RPMI8226 (cell line): ENCODE results near the gene TMEM39A.

Source experiments
- DNase-seq: peaks from one replicate; pipeline ENCODE4 v3.0.0-alpha.2; 2015

The TMEM39A gene

DNA sequence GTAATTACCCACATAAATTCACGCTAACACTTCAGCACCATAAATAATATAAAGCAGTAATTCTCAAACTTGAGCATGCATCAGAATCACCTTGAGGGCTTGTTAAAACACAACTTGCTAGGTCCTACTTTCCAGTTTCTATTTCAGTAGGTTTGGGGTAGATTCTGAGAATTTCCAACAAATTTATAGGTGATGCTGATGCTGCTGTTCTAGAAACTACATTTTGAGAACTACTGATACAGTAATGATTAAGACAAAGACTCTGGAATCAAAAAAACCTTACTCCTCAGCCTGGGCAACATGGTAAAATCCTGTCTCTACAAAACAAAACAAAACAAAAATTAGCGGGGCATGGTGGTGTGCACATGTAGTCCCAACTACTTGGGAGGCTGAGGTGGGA is 18.8 kb downstream of the TMEM39A start:
- no peak for DNase-seq

DNA sequence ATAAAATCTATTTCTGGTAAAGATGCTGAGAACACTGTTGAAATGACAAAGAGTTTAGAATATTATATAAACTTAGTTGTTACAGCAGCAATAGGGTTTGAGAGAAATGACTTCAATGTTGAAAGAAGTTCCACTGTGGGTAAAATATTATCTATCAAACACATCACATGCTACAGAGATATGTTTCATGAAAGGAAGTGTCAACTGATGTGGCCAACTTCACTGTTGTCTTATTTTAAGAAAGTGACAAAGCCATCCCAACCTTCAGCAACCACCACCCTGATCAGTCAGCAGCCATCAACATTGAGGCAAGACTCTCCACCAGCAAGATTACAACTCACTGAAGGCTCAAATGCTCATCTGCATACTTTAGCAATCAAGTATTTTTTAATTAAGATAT is 20.2 kb downstream of the TMEM39A start:
- no peak for DNase-seq

DNA sequence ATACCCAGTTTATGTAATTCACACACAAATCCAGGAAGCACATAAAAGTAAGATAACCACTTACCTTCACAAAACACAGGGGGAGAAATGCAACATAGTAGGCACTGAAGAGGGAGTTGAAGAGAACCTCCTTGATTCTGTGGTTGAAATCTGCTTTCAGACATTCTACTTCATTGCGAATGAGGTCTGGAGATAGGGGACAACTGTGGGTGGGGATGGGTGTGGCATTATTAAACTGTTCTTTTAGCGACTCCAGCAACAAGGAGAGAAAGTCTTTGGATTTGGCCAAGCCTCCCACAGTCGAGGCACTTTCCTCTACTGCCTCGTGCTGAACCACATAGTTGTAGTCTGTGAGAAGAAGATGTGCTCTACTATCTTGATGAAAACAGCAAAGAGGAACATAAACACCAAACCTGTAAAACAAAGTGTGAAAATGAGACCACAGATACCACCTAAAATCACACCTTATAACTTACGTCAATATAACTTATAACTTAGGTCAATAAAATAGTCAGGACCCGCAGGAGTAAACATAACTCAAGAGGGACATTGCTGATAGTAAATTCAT is 25.6 kb downstream of the TMEM39A start:
- DNase-seq = no peak

DNA sequence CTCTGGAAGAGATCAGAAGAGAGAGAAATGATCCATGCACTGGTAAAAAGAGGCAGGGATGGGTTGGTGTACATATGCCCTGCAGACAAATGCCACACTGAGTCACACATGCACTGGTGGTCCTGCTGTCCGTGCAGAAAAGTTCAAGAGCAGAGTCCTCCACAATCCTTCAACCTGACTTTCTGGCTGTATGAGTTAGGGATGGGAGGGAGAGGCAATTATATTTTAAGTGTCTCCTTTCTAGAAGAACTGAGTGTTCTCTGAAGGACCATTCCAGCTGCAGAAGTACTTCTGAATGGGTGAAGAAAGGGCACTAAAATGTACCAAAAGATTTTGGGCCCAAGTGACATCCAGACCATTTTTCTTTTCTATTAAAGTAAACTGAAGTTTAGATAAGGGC is 26.4 kb downstream of the TMEM39A start:
- DNase-seq = no peak

DNA sequence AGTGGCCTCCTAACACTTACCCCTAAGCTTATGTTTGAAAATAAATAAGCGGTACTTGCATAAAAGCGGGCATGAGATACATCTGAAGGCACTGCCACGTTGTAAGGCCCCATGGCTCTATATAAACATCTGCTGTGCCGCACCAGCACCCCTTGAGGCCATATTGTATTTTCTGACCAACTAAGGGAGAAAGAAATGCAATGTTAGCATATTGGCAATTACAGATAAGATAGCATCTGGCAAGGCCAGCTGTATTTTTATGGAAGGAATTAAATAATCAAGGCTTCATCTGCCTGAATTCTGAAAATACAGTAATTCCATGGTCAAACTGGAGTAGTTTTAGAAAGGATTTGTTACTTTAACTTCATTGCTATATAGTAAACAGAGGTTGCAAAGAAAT is 28.7 kb downstream of the TMEM39A start:
- no peak for DNase-seq

DNA sequence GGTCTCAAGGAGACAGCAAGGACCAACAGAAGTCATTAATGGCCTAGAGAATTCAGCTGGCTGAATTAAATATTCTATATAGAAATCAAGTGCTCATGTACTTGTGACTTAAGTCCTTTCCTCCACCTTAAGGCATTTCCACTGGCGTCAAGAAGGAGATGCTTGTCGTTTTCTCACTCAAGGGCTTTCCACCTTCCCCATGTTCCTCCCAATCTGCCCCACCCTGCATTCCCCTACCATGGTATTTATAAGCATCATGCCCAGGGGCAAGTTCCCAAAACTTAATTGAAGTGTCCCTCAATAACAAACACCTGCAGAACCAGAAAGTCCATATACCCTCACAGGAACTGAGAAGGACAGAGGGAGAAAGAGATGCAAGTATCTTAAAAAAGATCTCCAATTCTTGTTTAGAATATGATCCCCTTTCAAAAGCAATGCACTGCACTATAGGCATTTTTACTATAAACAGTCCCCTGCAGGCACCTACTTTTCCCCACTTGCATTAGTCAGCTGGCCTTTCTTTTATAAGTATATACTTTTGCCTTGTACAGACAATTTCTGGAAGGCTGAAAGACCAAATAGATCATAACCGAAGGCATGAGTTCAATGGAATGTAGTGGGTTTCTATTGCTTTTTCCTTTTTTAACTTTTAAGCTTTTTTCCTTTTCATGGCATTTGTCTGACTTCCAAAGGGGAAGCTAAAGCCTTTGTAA is 29.6 kb downstream of the TMEM39A start:
- no peak for DNase-seq

DNA sequence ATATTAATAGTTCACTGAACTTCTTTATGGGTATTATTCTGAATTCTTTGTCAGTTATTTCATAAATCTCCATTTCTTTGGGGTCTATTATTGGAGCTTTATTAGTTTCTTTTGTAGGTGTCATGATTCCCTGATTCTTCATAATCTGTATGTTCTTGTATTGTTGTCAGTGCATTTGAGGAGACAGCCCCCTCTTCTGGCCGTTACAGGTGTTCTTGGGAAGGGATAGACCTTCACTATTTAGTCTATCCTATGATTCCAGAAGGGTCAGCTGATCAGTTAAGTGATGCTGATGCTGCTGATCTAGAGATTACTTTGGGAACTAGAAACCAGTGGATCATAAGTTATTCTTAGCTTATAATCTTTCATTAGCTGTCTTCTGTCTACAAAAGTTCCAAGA is 34.9 kb downstream of the TMEM39A start:
- no peak for DNase-seq

DNA sequence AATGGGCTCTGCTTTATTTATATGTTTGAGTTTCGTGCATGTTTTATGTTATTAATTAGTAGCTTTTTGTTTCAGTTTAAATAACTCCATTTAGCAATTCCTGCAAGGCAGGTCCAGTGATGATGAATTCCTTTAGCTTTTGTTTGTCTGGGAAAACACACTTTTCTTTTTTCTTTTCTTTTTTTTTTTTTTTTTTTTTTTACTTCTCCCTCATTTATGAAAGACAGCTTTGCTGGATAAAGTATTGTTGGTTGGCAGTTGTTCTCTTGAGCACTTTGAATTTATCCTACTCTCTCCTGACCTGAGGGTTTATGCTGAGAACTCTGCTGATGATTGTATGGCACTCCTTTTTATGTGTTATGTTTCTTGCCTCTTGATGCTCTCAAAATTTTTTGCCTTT is 35.7 kb downstream of the TMEM39A start:
- no peak for DNase-seq

DNA sequence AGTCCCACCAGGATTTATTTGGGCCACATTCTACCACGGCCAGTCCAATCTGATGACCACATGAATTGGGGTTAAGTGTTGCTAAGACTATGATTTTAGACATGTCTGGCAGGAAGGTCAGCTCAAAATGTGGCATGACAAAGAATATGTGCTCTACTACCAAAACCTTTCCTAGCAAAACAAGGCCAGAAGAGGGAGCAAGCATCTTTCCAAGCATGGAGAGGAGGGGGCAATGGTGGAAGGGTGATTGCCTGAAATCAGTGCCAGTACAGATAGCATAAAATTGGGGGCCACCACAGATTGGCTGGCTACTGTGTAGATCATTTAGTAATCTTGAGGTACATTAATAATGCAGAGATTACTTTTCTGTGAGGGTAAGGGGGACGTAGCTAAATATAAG is 43.2 kb downstream of the TMEM39A start:
- no peak for DNase-seq

DNA sequence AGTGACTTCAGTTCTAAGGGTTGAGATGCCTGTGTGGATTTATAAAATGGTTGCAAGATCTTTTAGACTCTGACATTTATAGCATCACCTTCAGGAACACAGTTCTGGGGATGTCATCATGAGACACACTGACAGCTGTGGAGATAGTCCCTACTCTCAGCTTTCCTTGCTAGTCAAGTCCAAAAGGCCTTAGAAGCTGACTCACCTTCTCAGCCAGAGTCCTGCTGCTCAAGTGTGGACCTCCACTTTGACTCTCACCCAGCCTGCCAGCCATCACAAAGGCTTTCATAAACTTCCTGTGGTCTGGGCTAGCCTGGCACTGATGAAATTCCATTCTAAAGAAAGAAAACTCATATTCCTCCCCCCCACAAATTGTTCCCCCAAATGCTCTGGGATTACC is 44.8 kb downstream of the TMEM39A start:
- DNase-seq = no peak

DNA sequence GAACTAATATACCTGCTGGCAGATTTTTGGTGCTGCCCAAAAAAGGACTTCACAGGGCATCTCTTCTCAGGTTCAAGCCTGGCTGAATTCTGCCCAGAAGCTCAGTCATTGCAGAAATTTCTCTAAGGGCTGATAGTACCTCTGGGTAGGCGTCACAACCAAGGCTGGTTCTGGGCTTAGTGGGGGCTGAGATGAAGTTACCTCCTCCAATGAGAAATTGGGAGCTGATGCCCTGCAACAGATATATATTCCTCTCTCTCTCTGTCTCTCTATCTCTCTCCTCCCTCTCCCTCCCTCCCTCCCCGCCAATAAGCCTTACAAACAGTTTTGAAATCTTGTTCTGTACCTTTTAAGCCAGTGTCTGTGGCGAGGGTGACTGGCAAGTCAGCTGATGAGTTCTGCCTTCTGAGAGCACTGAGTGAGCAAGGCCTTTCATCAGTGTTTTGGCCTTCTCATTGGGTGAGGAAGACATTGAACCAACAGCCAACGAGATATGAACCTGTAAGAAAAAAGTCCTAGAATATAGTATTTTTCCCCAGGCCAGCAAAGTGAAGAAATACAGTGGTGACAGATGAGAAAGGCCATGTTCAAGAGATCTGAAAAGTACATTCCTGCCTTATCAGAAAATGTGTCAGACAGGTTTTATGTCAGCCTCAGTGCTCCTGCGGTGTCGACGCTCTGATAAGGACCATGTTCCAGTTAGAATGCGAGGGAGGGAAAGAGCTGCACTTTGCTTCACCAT is 45.5 kb downstream of the TMEM39A start:
- no peak for DNase-seq

DNA sequence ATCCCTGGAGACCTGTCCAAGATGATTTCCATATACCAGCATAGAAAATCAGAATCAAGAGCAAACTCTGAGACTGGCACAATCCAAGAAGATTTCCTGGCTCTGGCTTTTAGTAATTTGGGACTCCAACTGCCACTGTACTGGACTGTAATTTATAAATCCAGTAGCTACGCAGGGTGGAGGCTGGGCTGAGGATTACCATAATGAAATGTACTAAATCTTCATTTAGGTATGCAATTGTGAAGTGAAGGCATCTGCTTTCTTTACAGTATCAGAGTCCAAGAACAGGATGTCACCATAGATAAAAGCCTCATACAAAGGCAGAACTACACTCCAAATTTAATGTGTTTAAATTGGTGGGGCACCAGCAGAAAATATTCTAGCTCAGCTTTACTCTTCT is 46.5 kb downstream of the TMEM39A start:
- no peak for DNase-seq

DNA sequence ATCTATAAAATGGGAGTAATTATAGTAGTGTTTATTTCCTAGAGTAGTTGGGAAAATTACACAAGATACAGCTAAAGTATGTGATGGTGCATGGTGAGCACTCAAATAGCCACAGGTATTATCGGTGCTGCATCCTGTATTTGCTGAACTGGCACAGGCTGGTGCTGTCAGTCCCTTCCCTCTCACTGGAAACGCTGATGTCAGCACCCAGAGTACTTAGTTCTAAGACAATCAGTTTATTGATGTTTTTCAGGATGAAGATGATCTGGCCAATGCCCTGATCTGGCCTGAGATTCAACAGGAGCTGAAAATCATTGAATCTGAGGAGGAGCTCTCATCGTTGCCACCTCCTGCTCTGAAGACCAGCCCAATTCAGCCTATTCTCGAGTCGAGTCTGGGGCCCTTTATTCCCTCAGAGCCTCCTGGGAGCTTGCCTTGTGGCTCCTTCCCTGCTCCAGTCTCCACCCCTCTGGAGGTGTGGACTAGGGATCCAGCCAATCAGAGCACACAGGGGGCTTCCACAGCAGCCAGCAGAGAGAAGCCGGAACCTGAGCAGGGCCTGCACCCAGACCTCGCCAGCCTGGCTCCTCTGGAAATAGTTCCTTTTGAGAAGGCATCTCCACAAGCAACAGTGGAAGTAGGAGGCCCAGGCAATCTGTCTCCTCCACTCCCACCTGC is 49.7 kb downstream of the TMEM39A start:
- DNase-seq = peak; percentile 17

DNA sequence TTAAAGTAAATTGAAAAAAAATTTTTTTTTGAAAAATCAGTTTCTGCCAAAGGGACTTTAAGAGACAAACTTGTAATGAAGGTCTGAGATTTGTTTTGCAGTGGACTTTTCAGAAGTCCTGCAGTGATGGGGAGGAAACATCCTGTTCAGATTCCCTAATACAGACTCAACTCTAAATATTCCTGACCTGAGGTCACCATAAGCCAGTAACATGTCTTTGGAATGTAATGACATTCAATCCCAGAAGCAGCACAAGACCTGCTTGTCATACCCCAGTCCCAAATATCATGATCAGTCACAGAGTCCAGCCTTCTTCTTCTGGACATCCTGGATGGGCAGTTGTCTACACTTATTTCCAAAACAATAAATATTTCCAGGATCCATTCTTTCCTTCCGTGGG is 53.6 kb downstream of the TMEM39A start:
- no peak for DNase-seq

DNA sequence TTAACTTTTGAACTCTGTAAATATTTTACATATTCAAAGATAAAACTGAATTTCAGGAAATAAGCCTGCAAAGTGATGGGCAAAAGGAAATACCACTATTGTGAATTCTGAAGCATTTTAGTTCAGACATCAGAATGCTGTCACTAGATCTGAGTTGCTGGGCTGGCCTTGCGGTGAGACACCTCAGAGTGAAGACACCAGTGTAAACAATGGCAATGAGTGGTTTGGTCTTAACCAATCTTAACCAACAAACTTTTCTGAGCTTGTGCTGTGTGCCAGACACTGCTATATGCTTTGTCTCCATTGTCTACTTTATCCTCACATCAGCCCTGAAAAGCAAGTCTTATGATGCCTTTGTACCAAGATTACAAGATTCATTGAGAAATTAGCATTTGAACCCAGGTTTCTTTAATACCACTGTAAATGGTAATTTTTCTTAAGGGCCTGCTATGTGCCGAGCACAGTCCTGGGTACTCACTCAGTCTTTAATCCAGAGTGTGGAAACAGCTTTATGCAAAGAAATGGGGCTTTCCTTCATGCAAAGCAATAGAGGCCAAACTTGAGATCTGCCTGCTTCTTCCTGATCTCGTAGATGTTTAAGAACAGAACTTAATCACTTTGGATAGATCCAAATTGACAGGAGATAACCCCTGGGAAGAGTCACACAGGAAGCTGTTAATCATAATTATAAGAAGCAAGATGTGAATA is 55.0 kb downstream of the TMEM39A start:
- no peak for DNase-seq

DNA sequence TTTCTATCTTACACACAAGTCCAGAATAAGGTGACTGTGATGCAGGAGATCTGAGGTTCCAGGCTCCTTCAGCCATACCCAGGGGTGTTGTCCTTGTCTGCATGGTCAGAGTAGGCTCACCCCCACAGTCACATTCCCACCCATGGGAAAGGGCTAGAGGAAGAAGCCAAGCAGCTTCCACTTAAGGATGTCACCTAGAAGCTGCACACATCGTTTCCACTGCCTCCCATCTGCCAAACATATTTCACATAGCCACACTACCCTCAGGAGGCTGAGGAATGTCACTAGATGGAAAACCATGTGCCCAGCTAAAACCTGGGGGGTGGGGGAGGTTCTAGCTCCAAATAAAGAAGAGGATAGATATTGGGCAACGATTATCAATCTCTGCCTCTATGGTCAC is 58.1 kb downstream of the TMEM39A start:
- DNase-seq = no peak

DNA sequence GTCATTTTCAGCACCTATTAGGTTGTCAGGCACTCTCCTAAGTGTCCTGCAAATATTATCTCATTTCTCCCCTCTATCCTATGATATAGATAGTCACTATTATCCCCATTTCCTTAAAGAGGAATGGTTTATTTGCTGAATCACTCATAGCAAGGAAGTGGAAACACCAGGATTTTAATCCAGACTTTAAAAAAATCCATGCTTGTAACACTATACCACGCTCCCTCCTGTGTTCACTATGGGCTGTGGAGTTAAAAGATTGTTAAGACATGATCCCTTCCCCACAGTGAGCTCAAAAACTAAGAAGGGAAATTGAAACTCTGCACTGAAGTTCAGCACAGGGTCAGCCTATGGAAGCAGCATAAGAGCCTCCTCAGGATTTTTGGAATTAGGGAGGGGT is 60.2 kb downstream of the TMEM39A start:
- no peak for DNase-seq

DNA sequence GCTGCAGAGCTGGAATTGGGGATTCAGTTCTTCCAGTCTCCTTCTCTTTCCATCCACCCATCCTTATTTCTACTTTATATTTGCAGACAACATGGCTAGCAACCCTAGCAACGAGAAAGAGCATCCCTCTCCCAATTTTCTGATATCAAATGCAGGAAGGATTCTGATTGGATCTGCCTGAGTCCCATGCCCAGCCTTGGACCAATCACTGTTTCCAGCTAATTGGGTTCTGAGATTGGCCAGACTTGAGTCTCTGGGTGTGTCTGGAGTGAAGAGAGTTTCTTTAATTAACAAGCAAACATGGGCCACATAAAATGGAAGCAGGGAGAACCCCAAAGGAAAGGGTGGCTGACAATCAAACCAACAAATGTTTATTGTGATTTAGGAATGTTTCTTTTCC is 60.6 kb downstream of the TMEM39A start:
- DNase-seq = no peak

DNA sequence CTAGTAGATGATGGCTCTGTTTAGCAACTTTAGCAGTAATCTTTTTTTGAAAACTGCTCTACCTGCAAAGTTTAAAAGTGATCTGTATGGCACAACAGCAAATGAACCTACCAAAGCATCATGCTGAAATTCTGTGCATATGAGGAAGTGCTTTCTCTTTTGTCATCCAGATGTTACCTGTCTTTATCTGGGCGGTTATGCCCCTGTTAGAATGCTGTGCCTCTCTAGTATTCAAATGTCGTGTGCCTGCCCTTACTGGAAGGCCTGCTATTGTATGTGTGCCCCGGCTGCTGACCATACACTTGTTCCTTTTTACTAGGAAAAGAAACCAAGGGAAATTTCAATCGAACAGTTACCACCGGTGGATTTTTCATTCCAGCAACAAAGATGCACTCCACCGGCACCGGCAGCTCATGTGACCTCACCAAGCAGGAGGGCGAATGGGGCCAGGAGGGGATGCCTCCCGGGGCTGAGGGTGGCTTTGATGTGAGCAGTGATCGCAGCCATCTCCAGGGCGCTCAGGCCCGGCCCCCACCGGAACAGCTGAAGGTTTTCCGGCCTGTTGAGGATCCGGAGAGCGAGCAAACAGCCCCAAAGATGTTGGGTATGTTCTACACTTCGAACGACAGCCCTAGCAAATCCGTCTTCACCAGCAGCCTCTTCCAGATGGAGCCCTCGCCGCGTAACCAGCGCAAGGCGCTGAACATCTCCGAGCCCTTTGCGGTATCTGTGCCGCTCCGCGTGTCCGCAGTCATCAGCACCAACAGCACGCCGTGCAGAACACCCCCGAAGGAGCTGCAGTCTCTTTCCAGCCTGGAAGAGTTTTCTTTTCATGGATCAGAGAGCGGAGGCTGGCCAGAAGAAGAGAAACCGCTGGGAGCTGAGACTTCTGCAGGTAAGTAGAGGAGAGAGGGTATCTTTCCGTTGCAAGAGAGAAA is 61.6 kb downstream of the TMEM39A start:
- no peak for DNase-seq

DNA sequence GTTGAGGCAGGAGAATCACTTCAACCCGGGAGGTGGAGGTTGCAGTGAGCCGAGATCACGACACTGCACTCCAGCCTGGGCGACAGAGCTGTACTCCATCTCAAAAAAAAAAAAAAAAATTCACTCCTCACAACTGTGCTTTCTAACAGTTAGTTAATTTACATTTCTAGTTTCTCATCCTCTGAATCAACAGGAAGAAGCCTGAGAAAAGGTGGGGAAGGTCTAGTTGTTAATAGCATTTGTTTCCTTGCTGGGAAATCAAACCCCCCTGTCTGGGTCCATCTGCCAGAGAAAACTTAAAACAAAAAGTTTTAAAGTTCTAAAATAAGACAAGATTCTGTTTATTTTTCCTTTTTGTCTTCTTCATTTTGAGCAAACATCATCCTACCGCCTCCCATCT is 62.3 kb downstream of the TMEM39A start:
- DNase-seq = no peak

DNA sequence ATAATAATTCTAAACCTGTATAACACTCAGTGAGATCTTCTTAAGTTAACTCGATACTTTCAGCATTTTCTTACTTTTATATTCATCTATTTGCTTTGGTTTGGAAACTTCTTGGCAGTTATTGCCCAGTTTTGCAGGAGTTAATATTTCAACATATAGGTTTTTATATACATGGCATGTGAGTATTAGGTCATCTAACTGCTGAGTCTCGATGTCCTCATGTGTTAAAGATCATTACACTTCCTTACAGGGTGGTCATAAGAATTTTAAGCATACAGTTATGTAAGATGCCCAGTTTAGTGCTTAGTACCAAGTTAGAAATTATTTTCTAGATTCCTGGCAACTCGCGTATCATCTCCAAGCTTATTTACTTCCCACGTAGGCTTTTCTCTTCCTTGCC is 62.9 kb downstream of the TMEM39A start:
- no peak for DNase-seq

DNA sequence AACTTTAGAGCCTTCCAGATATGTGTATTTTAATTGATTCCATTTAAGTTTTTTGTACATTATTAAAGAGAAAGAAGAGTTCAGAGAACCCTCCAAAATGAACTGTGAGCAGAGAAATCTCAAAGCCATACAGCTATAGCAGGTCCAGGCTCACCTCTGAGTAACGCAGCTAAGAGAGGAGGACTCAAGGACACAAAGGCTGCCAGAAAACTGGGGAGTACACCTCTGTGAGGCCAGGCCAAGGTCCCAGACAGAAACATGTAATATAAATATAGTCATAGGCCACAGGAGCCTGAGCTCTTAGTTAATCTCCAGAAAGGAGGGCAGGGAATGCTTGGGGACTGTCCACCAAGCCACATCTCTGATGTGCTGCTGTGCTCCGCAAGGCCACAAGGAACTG is 66.5 kb downstream of the TMEM39A start:
- DNase-seq = no peak
